Measurements from ENCODE around the gene RAB3IP.
"Not testable (repeated sequence)": the region's sequence is repeated elsewhere in the genome, so short reads cannot be mapped to it uniquely, and the experiment has no call there.

The RAB3IP gene

DNA sequence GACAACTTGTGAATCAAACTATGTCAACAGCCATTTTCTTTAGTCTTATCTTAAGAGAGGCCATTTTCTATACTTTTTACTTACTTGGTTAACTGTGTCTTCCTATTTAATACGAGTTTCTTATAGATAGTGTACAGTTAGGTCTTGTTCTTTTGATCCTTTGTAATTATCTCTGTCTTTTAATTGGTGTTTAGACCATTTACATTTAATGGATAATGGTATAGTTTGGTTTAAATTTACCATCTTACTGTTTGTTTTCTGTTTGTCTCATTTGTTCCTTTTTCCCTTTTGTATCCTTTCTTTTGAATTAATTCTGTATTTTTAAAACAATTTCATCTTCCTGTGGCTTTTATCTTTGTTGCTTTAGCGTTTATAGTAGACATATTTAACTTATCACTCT, 19.4 kb downstream of the RAB3IP start:
- Mint-ChIP-seq H3K4me3 (no peak overlapping the region), H3K36me3 (ENCODE audit: low read depth) (peaks cover 65% of the 10 kb centered on the region), H3K27me3 (ENCODE audit: low read depth) (no peaks in the 10 kb centered on the region), H3K4me1 (no peaks in the 10 kb centered on the region), H3K27ac (no peak overlapping the region), H3K9me3 (peaks cover 30% of the 10 kb centered on the region)
- TF ChIP-seq CTCF (IDR thresholded peaks at IDR 0.05; ENCODE audit: unreplicated experiment in 3 of 3) = no peak

- not testable (repeated sequence) for H3K27me3 Mint-ChIP-seq (ENCODE audit: low read depth); H3K27ac Mint-ChIP-seq; H3K4me1 Mint-ChIP-seq; H3K4me3 Mint-ChIP-seq
- H3K9me3 Mint-ChIP-seq = peaks cover 37% of the 10 kb centered on the region
- H3K36me3 Mint-ChIP-seq (ENCODE audit: low read depth) = peaks cover 75% of the 10 kb centered on the region
Measured at GRCh38 chr12:69759581-69759980, 20.9 kb downstream of the RAB3IP start.

DNA sequence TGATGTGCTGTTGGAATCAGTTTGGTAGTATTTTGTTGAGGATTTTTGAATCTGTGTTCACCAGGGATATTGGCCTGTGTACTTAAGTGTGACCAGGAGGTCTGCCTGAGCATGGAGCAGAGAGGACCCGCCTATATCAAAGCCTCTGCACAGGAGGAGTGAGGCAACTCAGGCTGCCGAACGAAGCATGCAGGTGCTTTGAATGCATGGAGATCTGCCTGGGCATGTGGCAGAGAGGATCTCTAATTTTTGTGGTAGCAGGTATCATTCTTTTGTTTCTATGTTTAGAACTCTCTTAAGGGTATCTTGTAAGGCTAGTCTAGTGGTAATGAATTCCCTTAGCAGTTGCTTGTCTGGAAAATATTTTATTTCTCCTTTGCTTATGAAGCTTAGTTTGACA, 26.9 kb downstream of the RAB3IP start:
- Mint-ChIP-seq H3K36me3 (ENCODE audit: low read depth) (peaks cover 90% of the 10 kb centered on the region), H3K27ac (no peak overlapping the region), H3K4me3 (no peak overlapping the region), H3K4me1 (no peaks in the 10 kb centered on the region), H3K27me3 (ENCODE audit: low read depth) (no peaks in the 10 kb centered on the region), H3K9me3 (peaks cover 75% of the 10 kb centered on the region)
- no peak for TF ChIP-seq CTCF (IDR thresholded peaks at IDR 0.05; ENCODE audit: unreplicated experiment in 3 of 3)

- no peak for TF ChIP-seq CTCF (IDR thresholded peaks at IDR 0.05; ENCODE audit: unreplicated experiment in 3 of 3)
Measured at GRCh38 chr12:69766260-69766659, 27.6 kb downstream of the RAB3IP start.

DNA sequence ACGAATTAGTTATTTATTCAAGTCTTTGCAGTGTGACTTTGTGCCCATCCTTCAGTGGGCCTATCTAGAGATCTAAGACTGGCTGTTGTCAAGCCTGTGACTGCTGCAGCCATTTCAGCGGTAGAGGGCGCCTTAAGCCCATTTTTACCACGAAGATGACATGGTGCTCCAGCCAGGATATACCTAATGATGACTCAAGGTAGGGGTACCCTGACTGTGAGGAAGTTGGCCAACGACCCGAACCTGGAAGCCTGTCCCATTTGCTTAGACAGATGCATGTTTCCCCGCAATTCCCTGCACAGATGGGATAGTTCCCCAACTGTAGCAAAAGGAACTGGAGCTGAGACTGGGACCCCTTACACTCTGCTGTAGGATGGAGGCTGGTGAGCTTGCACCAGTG, 41.3 kb downstream of the RAB3IP start:
- no peak overlapping the region for H3K27ac Mint-ChIP-seq
- peaks cover 3% of the 10 kb centered on the region for H3K27me3 Mint-ChIP-seq (ENCODE audit: low read depth)
- no peaks in the 10 kb centered on the region for H3K4me1 Mint-ChIP-seq
- peaks cover 15% of the 10 kb centered on the region for H3K9me3 Mint-ChIP-seq
- TF ChIP-seq CTCF (IDR thresholded peaks at IDR 0.05; ENCODE audit: unreplicated experiment in 3 of 3) = peak in 2 of 3 experiments; percentile 8 to 24
- H3K4me3 Mint-ChIP-seq = no peak overlapping the region
- H3K36me3 Mint-ChIP-seq (ENCODE audit: low read depth) = peaks cover 45% of the 10 kb centered on the region

More at GRCh38 chr12:69766260-69766659, 27.6 kb downstream of the RAB3IP start:
- no peaks in the 10 kb centered on the region for H3K27me3 Mint-ChIP-seq (ENCODE audit: low read depth)
- H3K9me3 Mint-ChIP-seq = peaks cover 72% of the 10 kb centered on the region
- H3K4me3 Mint-ChIP-seq = no peak overlapping the region
- no peak overlapping the region for H3K27ac Mint-ChIP-seq
- peaks cover 89% of the 10 kb centered on the region for H3K36me3 Mint-ChIP-seq (ENCODE audit: low read depth)
- no peaks in the 10 kb centered on the region for H3K4me1 Mint-ChIP-seq

GRCh38 chr12:69783365-69783764, 44.7 kb downstream of the RAB3IP start:
- no peak overlapping the region for H3K4me3 Mint-ChIP-seq
- H3K4me1 Mint-ChIP-seq = no peaks in the 10 kb centered on the region
- H3K27ac Mint-ChIP-seq = no peak overlapping the region
- peaks cover 3% of the 10 kb centered on the region for H3K27me3 Mint-ChIP-seq (ENCODE audit: low read depth)
- H3K36me3 Mint-ChIP-seq (ENCODE audit: low read depth) = peaks cover 62% of the 10 kb centered on the region
- no peak for TF ChIP-seq CTCF (IDR thresholded peaks at IDR 0.05; ENCODE audit: unreplicated experiment in 3 of 3)
- H3K9me3 Mint-ChIP-seq = peaks cover 15% of the 10 kb centered on the region

All from nephron (organoid).